ENCODE measurements around the gene ST8SIA5.

- TF ChIP-seq EZH2 (IDR thresholded peaks at IDR 0.05) = no peak
- no peak for TF ChIP-seq RAD21 (IDR thresholded peaks at IDR 0.05; ENCODE audit: low read depth)
- TF ChIP-seq, protein P1, sequence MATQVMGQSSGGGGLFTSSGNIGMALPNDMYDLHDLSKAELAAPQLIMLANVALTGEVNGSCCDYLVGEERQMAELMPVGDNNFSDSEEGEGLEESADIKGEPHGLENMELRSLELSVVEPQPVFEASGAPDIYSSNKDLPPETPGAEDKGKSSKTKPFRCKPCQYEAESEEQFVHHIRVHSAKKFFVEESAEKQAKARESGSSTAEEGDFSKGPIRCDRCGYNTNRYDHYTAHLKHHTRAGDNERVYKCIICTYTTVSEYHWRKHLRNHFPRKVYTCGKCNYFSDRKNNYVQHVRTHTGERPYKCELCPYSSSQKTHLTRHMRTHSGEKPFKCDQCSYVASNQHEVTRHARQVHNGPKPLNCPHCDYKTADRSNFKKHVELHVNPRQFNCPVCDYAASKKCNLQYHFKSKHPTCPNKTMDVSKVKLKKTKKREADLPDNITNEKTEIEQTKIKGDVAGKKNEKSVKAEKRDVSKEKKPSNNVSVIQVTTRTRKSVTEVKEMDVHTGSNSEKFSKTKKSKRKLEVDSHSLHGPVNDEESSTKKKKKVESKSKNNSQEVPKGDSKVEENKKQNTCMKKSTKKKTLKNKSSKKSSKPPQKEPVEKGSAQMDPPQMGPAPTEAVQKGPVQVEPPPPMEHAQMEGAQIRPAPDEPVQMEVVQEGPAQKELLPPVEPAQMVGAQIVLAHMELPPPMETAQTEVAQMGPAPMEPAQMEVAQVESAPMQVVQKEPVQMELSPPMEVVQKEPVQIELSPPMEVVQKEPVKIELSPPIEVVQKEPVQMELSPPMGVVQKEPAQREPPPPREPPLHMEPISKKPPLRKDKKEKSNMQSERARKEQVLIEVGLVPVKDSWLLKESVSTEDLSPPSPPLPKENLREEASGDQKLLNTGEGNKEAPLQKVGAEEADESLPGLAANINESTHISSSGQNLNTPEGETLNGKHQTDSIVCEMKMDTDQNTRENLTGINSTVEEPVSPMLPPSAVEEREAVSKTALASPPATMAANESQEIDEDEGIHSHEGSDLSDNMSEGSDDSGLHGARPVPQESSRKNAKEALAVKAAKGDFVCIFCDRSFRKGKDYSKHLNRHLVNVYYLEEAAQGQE (IDR thresholded peaks at IDR 0.05; ENCODE audit: low read depth) = no peak
- TF ChIP-seq, protein P2, sequence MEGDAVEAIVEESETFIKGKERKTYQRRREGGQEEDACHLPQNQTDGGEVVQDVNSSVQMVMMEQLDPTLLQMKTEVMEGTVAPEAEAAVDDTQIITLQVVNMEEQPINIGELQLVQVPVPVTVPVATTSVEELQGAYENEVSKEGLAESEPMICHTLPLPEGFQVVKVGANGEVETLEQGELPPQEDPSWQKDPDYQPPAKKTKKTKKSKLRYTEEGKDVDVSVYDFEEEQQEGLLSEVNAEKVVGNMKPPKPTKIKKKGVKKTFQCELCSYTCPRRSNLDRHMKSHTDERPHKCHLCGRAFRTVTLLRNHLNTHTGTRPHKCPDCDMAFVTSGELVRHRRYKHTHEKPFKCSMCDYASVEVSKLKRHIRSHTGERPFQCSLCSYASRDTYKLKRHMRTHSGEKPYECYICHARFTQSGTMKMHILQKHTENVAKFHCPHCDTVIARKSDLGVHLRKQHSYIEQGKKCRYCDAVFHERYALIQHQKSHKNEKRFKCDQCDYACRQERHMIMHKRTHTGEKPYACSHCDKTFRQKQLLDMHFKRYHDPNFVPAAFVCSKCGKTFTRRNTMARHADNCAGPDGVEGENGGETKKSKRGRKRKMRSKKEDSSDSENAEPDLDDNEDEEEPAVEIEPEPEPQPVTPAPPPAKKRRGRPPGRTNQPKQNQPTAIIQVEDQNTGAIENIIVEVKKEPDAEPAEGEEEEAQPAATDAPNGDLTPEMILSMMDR (IDR thresholded peaks at IDR 0.05 in 2 of 3, conservative IDR thresholded peaks at IDR 0.05 in 1 of 3; ENCODE audit: borderline replicate concordance in 1 of 3, insufficient read depth in 1 of 3, low read depth in 2 of 3, low read length in 2 of 3) = no peak
- no peak for TF ChIP-seq SIN3A (IDR thresholded peaks at IDR 0.05; ENCODE audit: low read depth)
- no peak for TF ChIP-seq POLR2A (IDR thresholded peaks at IDR 0.05; ENCODE audit: borderline replicate concordance, extremely low read depth, insufficient read depth, insufficient read length)
- TF ChIP-seq CEBPB (IDR thresholded peaks at IDR 0.05; ENCODE audit: low read depth) = no peak
- no peak for TF ChIP-seq TCF7L2 (IDR thresholded peaks at IDR 0.05; ENCODE audit: borderline replicate concordance, extremely low read depth, insufficient read depth, insufficient read length)
- TF ChIP-seq, protein P3, sequence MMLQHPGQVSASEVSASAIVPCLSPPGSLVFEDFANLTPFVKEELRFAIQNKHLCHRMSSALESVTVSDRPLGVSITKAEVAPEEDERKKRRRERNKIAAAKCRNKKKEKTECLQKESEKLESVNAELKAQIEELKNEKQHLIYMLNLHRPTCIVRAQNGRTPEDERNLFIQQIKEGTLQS (IDR thresholded peaks at IDR 0.05) = no peak
- TF ChIP-seq CBX3 (IDR thresholded peaks at IDR 0.05; ENCODE audit: low read depth) = no peak
- no peak for TF ChIP-seq POLR2AphosphoS5 (IDR thresholded peaks at IDR 0.05; ENCODE audit: low read depth, low read length)
- TF ChIP-seq EZH2phosphoT487 (IDR thresholded peaks at IDR 0.05; ENCODE audit: borderline replicate concordance) = no peak
Measured at GRCh38 chr18:46787674-46788073, 30.8 kb upstream of the ST8SIA5 start.

Data from HCT116 (cell line).